ENCODE data around the gene PRMT1. TPM values are rescaled to one million over a fixed set of nuclear protein-coding genes. Genes with fewer than 3 reads are reported as not detected.

Gene PRMT1
- total and polyA plus RNA-seq, 2 of the 13 experiments (the other 11 are each of a cell fraction or from before 2014, with no cell fraction given), result 324 to 374 TPM

DNA sequence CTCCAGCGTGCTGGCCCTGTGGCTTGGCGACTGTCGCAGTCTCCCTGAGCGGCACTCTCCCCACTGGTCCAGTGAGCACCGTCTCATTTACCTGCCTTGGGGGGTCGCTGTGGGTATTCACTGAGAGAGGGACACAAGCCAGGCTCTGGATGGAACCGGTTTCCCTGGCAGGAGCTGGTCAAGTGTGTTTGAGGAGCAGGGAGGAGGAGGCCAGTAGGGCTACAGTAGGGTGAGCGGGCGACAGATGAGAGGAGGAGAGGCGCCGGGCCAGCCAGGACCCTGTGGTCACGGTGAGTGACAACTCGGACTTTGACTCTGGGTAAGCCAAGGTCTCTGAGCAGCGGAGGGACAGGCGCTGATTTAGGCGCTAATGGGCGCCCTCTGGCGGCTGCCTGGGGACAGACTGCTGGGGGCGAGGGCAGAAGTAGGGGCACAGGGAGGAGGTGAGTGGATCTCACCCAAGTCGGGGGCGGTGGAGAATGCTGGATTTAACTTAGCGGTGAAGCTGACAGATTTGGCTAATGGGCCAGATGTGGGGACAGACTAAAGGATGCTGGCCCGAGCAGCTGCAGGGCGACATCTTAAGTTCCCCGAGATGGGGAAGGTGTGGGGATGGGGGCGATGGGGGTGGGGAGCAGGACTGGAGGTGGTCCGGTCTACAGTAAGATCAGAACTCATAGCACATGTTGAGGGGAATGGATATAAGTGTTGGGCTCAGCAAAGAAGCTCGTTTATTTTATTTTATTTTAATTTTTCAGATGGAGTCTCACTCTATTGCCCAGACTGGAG lies 4.7 kb upstream of the PRMT1 start (continued):
- TF ChIP-seq ZNF780A (CRISPR knock-in tag; IDR thresholded peaks at IDR 0.05) (0 out of 2 replicates have a peak, but pooled peaks have one; percentile 60), MED8 (CRISPR knock-in tag; IDR thresholded peaks at IDR 0.05; ENCODE audit: insufficient replicate concordance) (peak; percentile 69), GATAD2A (CRISPR knock-in tag; IDR thresholded peaks at IDR 0.05) (peak; percentile 76), PAXIP1 (CRISPR knock-in tag; conservative IDR thresholded peaks at IDR 0.05) (peak; percentile 78), ZNF567 (CRISPR knock-in tag; IDR thresholded peaks at IDR 0.05; ENCODE audit: borderline replicate concordance) (0 out of 2 replicates have a peak, but pooled peaks have one; percentile 44), NKX3-1 (CRISPR knock-in tag; IDR thresholded peaks at IDR 0.05) (no peak), SALL1 (CRISPR knock-in tag; IDR thresholded peaks at IDR 0.05) (peak; percentile 79), SMARCE1 (IDR thresholded peaks at IDR 0.05; ENCODE audit: borderline replicate concordance) (no peak), POLR2G (IDR thresholded peaks at IDR 0.05; ENCODE audit: low read depth, low read length) (peak; percentile 33; the same call in 1 of the 2 replicates), MEF2D (CRISPR knock-in tag; IDR thresholded peaks at IDR 0.05) (no peak; the same call in 1 of the 2 replicates), KDM5A (IDR thresholded peaks at IDR 0.05; ENCODE audit: borderline replicate concordance, low read length) (no peak), ZNF230 (CRISPR knock-in tag; IDR thresholded peaks at IDR 0.05) (no peak)
- TF ChIP-seq, protein P1, sequence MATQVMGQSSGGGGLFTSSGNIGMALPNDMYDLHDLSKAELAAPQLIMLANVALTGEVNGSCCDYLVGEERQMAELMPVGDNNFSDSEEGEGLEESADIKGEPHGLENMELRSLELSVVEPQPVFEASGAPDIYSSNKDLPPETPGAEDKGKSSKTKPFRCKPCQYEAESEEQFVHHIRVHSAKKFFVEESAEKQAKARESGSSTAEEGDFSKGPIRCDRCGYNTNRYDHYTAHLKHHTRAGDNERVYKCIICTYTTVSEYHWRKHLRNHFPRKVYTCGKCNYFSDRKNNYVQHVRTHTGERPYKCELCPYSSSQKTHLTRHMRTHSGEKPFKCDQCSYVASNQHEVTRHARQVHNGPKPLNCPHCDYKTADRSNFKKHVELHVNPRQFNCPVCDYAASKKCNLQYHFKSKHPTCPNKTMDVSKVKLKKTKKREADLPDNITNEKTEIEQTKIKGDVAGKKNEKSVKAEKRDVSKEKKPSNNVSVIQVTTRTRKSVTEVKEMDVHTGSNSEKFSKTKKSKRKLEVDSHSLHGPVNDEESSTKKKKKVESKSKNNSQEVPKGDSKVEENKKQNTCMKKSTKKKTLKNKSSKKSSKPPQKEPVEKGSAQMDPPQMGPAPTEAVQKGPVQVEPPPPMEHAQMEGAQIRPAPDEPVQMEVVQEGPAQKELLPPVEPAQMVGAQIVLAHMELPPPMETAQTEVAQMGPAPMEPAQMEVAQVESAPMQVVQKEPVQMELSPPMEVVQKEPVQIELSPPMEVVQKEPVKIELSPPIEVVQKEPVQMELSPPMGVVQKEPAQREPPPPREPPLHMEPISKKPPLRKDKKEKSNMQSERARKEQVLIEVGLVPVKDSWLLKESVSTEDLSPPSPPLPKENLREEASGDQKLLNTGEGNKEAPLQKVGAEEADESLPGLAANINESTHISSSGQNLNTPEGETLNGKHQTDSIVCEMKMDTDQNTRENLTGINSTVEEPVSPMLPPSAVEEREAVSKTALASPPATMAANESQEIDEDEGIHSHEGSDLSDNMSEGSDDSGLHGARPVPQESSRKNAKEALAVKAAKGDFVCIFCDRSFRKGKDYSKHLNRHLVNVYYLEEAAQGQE (IDR thresholded peaks at IDR 0.05; ENCODE audit: borderline replicate concordance in 1 of 2, low read depth in 1 of 2, low read length in 2 of 2), result no peak
- TF ChIP-seq, protein P2, sequence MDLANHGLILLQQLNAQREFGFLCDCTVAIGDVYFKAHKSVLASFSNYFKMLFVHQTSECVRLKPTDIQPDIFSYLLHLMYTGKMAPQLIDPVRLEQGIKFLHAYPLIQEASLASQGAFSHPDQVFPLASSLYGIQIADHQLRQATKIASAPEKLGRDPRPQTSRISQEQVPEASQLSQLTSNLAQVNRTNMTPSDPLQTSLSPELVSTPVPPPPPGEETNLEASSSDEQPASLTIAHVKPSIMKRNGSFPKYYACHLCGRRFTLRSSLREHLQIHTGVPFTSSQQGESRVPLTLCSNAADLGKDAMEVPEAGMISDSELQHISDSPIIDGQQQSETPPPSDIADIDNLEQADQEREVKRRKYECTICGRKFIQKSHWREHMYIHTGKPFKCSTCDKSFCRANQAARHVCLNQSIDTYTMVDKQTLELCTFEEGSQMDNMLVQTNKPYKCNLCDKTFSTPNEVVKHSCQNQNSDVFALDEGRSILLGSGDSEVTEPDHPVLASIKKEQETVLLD (CRISPR knock-in tag; IDR thresholded peaks at IDR 0.05; ENCODE audit: low read depth), result peak; percentile 34; the same call in 1 of the 2 replicates
- TF ChIP-seq, protein P3, sequence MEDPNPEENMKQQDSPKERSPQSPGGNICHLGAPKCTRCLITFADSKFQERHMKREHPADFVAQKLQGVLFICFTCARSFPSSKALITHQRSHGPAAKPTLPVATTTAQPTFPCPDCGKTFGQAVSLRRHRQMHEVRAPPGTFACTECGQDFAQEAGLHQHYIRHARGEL (CRISPR knock-in tag; IDR thresholded peaks at IDR 0.05), result peak; percentile 37; the same call in 1 of the 2 replicates
- TF ChIP-seq, protein P4, sequence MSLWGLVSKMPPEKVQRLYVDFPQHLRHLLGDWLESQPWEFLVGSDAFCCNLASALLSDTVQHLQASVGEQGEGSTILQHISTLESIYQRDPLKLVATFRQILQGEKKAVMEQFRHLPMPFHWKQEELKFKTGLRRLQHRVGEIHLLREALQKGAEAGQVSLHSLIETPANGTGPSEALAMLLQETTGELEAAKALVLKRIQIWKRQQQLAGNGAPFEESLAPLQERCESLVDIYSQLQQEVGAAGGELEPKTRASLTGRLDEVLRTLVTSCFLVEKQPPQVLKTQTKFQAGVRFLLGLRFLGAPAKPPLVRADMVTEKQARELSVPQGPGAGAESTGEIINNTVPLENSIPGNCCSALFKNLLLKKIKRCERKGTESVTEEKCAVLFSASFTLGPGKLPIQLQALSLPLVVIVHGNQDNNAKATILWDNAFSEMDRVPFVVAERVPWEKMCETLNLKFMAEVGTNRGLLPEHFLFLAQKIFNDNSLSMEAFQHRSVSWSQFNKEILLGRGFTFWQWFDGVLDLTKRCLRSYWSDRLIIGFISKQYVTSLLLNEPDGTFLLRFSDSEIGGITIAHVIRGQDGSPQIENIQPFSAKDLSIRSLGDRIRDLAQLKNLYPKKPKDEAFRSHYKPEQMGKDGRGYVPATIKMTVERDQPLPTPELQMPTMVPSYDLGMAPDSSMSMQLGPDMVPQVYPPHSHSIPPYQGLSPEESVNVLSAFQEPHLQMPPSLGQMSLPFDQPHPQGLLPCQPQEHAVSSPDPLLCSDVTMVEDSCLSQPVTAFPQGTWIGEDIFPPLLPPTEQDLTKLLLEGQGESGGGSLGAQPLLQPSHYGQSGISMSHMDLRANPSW (CRISPR knock-in tag; IDR thresholded peaks at IDR 0.05; ENCODE audit: borderline replicate concordance), result no peak

All from HepG2 (cell line).